Progenitor cell of endocrine pancreas (in vitro differentiated cells): ENCODE data around the gene CYB561D2. TPM values are rescaled to one million over a fixed set of nuclear protein-coding genes. Genes with fewer than 3 reads are reported as not detected.

Experiments used
- DNase-seq: peaks from one replicate; pipeline ENCODE4 v3.0.0; 2021; ENCODE audit warnings: low spot score; ENCODE audit not compliant: unreplicated experiment
- H3K27ac Mint-ChIP-seq: 2 replicates; pipeline ENCODE4 v1.8.0; 2021; ENCODE audit warnings: mild to moderate bottlenecking, moderate library complexity, mixed read lengths
- H3K27me3 Mint-ChIP-seq: 2 replicates; pipeline ENCODE4 v1.8.0; 2021; ENCODE audit warnings: mixed read lengths
- H3K36me3 Mint-ChIP-seq: 2 replicates; pipeline ENCODE4 v1.8.0; 2022; ENCODE audit warnings: mixed read lengths; ENCODE audit not compliant: insufficient read depth
- H3K4me1 Mint-ChIP-seq: 2 replicates; pipeline ENCODE4 v1.8.0; 2021; ENCODE audit warnings: low read depth, mixed read lengths
- H3K4me3 Mint-ChIP-seq: 2 replicates; pipeline ENCODE4 v1.8.0; 2021; ENCODE audit warnings: low read depth, mild to moderate bottlenecking, moderate library complexity, mixed read lengths
- H3K9me3 Mint-ChIP-seq: 2 replicates; pipeline ENCODE4 v1.8.0; 2021; ENCODE audit warnings: low read depth, mixed read lengths
- CTCF ChIP-seq: fragments of 200-600 bp; sonication (generic); IDR thresholded peaks from one replicate; pipeline ENCODE4 v1.5.0; 2021; ENCODE audit warnings: antibody characterized with exemption, mild to moderate bottlenecking; ENCODE audit not compliant: unreplicated experiment
- total RNA-seq: library from RNA; stranded (reverse); gene quantifications from 2 replicates; pipeline ENCODE4 v1.2.1, GENCODE V29; 2021

CYB561D2 gene
- total RNA-seq, 1 donor from 2014 or later, result 19.2 TPM

- H3K4me3 Mint-ChIP-seq, result no peak overlapping the region
- TF ChIP-seq CTCF, result peak; percentile 53
- no peaks in the 10 kb centered on the region for H3K36me3 Mint-ChIP-seq
- DNase-seq, result no peak
- no peaks in the 10 kb centered on the region for H3K9me3 Mint-ChIP-seq
- no peaks in the 10 kb centered on the region for H3K4me1 Mint-ChIP-seq
- no peak overlapping the region for H3K27ac Mint-ChIP-seq
- H3K27me3 Mint-ChIP-seq, result peaks cover 3% of the 10 kb centered on the region
These were observed 37.5 kb downstream of the CYB561D2 start for GRCh38 chr3:50388016-50388719.

GRCh38 chr3:50388720-50389413 lies 38.2 kb downstream of the CYB561D2 start:
- Mint-ChIP-seq H3K36me3 (no peaks in the 10 kb centered on the region), H3K9me3 (no peaks in the 10 kb centered on the region), H3K27me3 (peaks cover 3% of the 10 kb centered on the region), H3K4me1 (no peaks in the 10 kb centered on the region), H3K4me3 (no peak overlapping the region), H3K27ac (no peak overlapping the region)
- no peak for DNase-seq
- TF ChIP-seq CTCF, result no peak

GRCh38 chr3:50389414-50389767 lies 38.7 kb downstream of the CYB561D2 start:
- no peak for TF ChIP-seq CTCF
- Mint-ChIP-seq H3K4me1 (no peaks in the 10 kb centered on the region), H3K36me3 (no peaks in the 10 kb centered on the region), H3K27ac (no peak overlapping the region), H3K27me3 (no peaks in the 10 kb centered on the region), H3K9me3 (no peaks in the 10 kb centered on the region), H3K4me3 (no peak overlapping the region)
- DNase-seq, result no peak

GRCh38 chr3:50390508-50391224 lies 40.0 kb downstream of the CYB561D2 start:
- no peaks in the 10 kb centered on the region for H3K9me3 Mint-ChIP-seq
- no peak overlapping the region for H3K4me3 Mint-ChIP-seq
- H3K4me1 Mint-ChIP-seq, result no peaks in the 10 kb centered on the region
- H3K27ac Mint-ChIP-seq, result no peak overlapping the region
- H3K27me3 Mint-ChIP-seq, result no peaks in the 10 kb centered on the region
- DNase-seq, result no peak
- no peaks in the 10 kb centered on the region for H3K36me3 Mint-ChIP-seq
- TF ChIP-seq CTCF, result no peak

GRCh38 chr3:50392101-50392715 lies 41.5 kb downstream of the CYB561D2 start:
- Mint-ChIP-seq H3K27ac (no peak overlapping the region), H3K4me1 (no peaks in the 10 kb centered on the region), H3K9me3 (no peaks in the 10 kb centered on the region), H3K4me3 (no peak overlapping the region), H3K36me3 (no peaks in the 10 kb centered on the region), H3K27me3 (peaks cover 5% of the 10 kb centered on the region)
- no peak for DNase-seq
- TF ChIP-seq CTCF, result no peak
